ES-I3 (cell line): ENCODE data around the gene B4GALNT4.
"Not testable (repeated sequence)": the region's sequence is repeated elsewhere in the genome, so short reads cannot be mapped to it uniquely, and the experiment has no call there.

Experiments used
- H3K36me3 ChIP-seq: 2 replicates; pipeline ENCODE4 v1.6.1; 2013; ENCODE audit warnings: mild to moderate bottlenecking, low read length, control low read depth, moderate library complexity; ENCODE audit not compliant: insufficient read depth
- H3K4me1 ChIP-seq: 2 replicates; pipeline ENCODE4 v1.6.1; 2013; ENCODE audit warnings: mild to moderate bottlenecking, control low read depth, low read length; ENCODE audit not compliant: insufficient read depth
- H3K9ac ChIP-seq: 2 replicates; pipeline ENCODE4 v1.6.1; 2013; ENCODE audit warnings: low read depth, mild to moderate bottlenecking, low read length, moderate library complexity
- H3K9me3 ChIP-seq: 2 replicates; pipeline ENCODE4 v1.6.1; 2013; ENCODE audit warnings: mild to moderate bottlenecking, low read length, moderate library complexity; ENCODE audit not compliant: control insufficient read depth, insufficient read depth

B4GALNT4 gene

DNA sequence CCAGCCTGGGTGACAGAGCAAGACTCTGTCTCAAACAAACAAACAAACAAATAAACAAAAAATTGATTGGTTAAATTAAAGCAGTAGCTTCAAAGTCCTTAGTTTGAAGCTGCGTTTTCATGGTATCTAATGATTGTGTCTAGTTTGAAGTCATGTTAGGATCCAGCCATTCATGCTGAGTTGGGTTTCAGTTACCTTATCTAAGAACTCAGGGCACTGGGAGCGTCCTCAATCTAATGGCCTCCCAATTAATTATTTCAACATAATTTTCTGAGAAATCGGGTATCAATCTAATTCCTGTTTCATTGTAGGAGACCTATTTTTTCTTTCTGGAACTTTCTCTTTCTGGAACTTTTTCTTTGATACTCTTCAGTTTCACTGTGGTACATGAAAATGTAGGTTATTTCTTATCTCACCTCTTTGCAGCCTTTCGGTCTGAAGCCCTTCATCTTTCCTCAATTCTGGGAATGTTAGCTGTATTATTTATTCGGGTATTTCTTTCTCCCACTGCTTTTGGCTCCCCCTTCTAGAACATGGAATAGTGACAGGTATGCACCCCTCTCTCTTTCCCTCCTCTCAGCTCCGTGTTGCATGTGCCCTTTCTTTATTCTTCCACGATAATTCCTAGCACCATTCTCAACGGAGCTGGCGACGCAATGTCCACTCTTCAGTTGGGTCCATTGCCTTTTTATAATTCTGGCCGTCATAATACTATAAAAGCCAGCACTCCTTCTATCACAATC lies 24.3 kb upstream of the B4GALNT4 start:
- H3K36me3 ChIP-seq, result no peaks in the 10 kb centered on the region
- no peaks in the 10 kb centered on the region for H3K9me3 ChIP-seq
- no peak overlapping the region for H3K9ac ChIP-seq
- peaks cover 12% of the 10 kb centered on the region for H3K4me1 ChIP-seq

DNA sequence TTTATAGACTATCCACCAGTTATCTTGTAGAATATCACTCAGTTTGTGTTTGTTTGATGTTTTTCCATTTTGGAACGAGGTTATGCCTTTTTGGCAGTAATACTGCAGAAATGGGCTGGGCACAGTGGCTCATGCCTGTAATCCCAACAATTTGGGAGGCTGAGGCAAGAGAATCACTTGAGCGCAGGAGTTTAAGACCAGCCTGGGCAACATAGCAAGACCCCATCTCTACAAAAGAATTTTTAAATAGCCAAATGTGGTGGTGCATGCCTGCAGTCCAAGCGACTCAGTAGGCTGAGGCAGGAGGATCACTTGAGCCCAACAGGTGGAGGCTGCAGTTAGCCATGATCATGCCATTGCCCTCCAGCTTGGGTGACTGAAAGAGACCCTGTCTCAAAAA lies 22.8 kb upstream of the B4GALNT4 start:
- Histone ChIP-seq H3K9me3 (no peaks in the 10 kb centered on the region), H3K36me3 (no peaks in the 10 kb centered on the region), H3K9ac (no peak overlapping the region), H3K4me1 (no peaks in the 10 kb centered on the region; the same call in 1 of the 2 replicates)

DNA sequence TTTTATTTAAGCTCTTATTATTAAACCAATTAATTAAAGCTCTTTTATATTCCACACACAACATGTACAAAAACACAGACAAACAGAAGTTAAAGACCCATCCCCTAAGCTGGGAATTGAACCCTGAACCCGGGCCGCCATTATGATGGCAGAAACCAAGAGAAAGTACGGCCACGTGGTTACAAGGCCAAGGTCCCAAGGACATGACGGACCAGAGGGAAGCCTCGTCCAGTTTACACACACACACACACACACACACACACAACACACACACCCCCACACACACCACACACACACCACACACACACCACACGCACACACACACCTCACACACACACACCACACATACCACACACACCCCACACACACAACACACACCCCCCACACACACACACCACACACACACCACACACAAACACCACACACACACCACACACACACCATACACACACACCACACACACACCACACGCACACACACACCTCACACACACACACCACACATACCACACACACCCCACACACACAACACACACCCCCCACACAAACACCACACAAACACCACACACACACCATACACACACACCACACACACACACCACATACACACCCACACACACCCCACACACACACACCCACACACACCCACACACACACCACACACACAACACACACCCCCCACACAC lies 19.9 kb upstream of the B4GALNT4 start:
- not testable (repeated sequence) for H3K4me1 ChIP-seq, H3K9ac ChIP-seq, H3K36me3 ChIP-seq, H3K9me3 ChIP-seq

DNA sequence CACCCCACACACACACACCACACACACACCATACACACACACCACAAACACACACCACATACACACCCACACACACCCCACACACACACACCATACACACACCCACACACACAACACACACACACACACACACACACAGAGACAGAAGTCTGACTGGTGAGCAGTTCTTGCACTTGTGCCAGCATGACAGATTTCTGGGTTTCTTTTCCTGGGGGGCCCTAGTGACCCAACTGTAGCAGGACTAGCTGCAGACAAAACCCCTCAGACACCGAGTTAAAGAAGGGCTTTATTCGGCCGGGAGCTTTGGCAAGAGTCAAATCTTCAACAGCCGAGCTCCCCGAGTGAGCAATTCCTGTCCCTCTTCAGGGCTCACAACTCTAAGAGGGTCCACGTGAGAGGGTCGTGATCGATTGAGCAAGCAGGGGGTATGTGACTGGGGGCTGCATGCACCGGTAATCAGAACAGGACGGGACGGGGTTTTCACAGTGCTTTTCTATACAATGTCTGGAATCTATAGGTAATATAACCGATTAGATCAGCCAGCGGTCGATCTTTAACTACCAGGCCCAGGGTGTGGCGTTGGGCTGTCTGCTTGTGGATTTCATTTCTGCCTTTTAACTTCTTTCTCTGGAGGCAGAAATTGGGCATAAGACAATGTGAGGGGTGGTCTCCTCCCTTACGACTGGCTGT lies 19.1 kb upstream of the B4GALNT4 start:
- H3K36me3 ChIP-seq, H3K9ac ChIP-seq, H3K9me3 ChIP-seq, H3K4me1 ChIP-seq: not testable (repeated sequence)

DNA sequence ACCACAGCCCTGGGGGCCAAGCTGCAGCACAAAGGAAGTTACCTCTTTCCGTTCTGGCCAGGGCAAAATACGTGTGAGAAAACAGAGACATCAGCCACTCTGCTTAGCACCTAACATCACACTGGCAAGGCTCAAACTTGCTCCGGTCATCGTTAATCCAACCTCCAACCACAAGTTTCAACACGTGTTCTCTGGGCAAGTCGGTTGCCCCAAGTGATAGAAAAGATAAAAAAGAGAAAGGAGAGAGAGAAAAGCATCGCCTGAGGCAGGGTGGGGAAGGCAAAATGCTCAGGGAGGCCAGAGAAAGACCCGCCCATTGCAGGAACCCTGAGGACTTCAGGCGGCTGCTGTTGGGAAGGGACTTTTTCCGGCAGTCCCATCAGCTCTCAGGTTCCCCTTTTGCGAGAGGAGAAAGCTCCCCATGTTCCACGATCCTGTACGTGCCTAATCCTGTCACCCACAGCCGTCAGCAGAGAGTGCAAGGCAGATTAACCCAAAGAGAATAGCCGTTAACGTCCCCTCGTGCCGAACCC lies 18.5 kb upstream of the B4GALNT4 start:
- no peak overlapping the region for H3K9ac ChIP-seq
- no peaks in the 10 kb centered on the region for H3K36me3 ChIP-seq
- H3K4me1 ChIP-seq, result peaks cover 14% of the 10 kb centered on the region
- no peaks in the 10 kb centered on the region for H3K9me3 ChIP-seq

DNA sequence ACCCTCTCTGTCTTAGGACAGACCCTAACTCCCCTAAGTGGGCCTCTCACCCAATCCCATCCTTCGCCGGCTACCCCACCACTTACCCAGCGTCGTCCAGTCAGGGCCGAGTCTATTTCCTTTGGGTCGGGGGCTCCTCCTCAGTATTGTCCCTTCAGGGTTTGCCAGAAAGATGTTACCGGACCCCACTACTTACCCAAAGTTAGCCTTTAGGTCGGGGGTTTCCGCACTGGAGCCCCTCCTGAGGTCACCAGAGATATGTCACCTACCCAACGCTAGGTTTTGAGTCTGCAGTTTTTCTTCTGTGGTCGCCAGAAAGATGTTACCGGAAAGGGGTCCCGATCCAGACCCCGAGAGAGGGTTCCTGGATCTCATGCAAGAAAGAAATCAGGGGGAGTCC lies 17.9 kb upstream of the B4GALNT4 start:
- Histone ChIP-seq H3K36me3 (no peaks in the 10 kb centered on the region), H3K4me1 (peaks cover 14% of the 10 kb centered on the region), H3K9me3 (no peaks in the 10 kb centered on the region), H3K9ac (no peak overlapping the region)

DNA sequence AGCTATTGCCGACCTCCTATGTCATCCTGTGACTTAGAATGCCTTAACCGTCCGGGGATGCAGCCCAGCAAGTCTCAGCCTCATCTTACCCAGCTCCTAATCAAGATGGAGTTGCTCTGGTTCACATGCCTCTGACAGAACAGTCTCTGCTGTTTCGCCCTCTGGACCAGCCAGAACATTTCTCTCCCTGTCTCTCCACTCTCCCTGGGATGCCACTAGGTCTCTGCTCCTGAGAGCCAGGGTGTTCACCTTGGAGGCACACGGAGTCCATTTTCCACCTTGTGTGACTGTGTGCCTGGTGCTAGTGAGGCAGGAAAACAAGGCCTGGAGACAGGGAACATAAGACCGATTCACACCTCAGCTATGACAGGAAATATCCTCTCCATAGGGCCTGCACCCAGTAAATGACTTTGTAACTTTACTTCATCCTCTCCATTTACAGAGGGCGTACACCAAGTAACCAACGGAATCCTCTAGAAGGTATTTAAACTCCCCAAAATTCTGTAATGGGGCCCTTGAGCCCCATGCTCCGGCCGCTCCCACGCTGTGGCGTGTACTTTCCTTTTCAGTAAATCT lies 16.8 kb upstream of the B4GALNT4 start:
- Histone ChIP-seq H3K36me3 (no peaks in the 10 kb centered on the region), H3K9ac (no peak overlapping the region), H3K4me1 (peaks cover 14% of the 10 kb centered on the region), H3K9me3 (peaks cover 3% of the 10 kb centered on the region; the same call in 1 of the 2 replicates)

DNA sequence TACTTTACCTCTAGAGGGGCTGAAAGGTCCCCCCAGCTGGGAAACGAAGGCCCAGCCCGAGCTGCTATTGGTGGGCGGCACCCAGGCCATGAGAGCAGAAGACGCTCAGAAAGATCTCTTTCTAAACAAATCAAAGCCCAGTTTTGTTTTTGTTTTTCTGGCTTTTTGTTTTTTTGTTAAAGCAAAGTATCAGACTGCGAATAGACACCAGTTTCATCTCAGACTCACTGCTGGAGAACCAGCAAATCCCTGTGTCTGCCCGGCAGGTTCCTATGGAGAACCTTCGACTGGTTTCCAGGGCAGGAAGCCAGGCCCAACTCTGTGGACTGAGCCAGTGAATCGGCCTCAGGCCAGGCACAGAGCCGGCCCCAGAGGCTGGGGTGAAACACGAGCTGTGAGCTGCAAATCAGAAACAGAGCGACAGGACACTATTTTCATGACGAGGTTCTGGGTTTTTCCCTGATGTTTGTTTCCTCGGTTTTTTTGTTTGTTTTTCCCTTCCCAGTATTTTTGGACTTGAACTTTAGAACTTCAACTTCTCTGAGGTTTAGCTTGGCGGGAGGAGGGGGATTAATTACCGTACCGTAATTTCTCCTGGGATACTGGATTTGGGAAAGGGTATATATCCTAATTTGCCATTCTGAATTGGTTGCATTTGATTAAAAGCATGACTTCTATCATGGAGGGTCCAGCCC lies 16.0 kb upstream of the B4GALNT4 start:
- Histone ChIP-seq H3K9ac (no peak overlapping the region; the same call in 1 of the 2 replicates), H3K9me3 (peaks cover 3% of the 10 kb centered on the region; the same call in 1 of the 2 replicates), H3K4me1 (peaks cover 14% of the 10 kb centered on the region), H3K36me3 (no peaks in the 10 kb centered on the region)

DNA sequence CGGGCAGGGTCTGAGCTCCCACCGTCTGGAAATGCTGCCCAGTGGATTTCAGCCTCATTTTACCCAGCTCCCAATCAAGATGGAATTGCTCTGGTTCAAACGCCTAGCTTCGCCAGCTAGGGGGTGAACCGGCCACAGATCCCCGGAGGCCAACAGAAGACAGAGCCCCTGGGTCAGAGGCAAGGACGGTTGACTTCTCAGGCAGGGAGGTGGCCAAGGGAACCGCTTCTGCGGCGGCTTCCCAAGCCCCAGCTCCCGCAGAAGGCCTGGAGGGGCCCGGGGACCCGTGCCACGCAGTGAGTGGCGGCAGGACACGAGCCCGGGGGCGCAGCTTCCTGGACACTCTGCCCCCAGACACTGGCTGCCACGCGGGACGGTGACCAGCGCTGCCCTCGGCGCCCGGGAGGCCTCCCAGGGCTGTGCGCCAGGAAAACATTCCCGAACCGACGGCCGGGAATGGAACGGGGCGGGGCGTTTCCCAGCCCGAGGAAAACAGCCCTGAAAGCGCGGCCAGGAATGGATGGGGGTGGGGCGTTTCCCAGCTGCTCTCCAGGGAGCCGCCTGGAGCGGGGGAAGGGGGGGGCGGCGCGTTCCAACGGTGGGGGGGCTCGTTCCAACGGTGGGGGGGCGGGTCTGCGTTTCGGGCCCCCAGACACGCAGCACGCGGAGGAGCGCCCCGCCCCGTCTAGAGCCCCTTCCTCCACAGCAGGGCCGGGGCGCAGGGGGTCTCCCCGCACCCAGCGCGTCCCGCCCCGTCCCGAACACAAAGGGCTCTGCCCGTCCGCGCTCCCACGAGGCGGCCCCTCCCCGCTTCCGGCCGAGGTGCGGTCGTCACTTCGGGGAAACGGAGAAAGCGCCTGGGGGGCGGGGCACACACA lies 13.5 kb upstream of the B4GALNT4 start:
- Histone ChIP-seq H3K9me3 (peaks cover 3% of the 10 kb centered on the region; the same call in 1 of the 2 replicates), H3K36me3 (no peaks in the 10 kb centered on the region; the same call in 1 of the 2 replicates), H3K9ac (peak overlapping the region; percentile 73), H3K4me1 (peaks cover 14% of the 10 kb centered on the region)

DNA sequence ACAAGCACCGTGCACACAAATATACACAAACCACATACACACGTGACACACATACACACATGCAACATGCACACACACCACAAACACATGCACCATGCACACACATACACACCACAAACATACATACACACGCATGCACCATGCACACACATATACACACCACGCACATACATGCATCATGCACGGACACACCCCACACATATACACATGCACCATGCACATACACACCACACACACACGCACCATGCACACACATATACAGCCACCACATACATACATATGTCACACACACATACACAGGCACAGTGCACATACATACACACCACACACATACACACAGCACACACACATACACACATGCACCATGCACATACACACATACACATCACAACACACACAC lies 12.7 kb upstream of the B4GALNT4 start:
- H3K4me1 ChIP-seq, result peaks cover 14% of the 10 kb centered on the region
- no peak overlapping the region for H3K9ac ChIP-seq
- peaks cover 3% of the 10 kb centered on the region; the same call in 1 of the 2 replicates for H3K9me3 ChIP-seq
- no peaks in the 10 kb centered on the region; the same call in 1 of the 2 replicates for H3K36me3 ChIP-seq

DNA sequence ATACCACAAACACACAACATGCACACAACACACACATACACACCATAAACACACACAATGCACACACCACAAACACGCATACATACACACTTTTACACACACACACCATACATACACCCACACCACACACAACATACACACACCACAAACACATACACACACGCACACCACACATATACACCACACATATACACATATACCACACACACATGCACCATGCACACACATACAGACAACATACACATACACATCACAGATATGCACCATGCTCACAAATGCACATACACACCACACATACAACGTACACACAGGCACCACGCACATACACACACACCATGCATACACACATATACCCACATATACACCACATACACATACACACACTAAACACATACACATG lies 11.7 kb upstream of the B4GALNT4 start:
- H3K9ac ChIP-seq, result no peak overlapping the region
- no peaks in the 10 kb centered on the region; the same call in 1 of the 2 replicates for H3K36me3 ChIP-seq
- peaks cover 14% of the 10 kb centered on the region for H3K4me1 ChIP-seq
- H3K9me3 ChIP-seq, result peaks cover 3% of the 10 kb centered on the region; the same call in 1 of the 2 replicates

DNA sequence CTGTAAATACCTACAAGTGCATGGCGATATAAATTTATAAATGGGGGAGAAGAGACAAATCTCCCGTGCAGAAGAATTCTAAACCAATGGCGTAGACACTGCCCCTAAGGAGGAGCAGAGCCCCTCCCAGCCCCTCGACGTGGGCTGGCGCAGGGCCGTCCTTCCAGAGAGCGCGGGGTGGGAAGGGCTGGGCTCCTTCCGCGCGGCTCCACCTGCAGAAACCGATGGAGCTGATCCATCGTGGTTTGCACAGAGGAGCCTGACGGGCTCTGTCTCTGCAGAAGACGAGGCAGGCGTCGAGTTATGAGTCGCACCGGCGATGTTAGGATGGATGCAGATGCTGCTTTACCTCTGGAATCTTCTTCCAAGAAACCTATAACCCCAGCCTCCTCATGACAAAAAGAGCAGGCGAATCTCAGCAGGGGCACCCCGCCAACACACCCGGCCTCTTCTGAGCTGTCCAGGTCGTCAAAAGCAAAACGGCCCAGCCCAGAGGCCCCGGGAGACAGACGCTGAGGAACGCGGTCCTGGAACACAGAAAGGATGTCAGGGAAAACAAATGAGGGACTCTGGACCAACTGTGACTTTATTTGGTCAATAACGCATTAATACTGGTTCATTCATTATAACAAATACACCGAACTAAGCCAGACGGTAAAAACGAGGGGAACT lies 11.0 kb upstream of the B4GALNT4 start:
- peaks cover 12% of the 10 kb centered on the region for H3K4me1 ChIP-seq
- no peaks in the 10 kb centered on the region; the same call in 1 of the 2 replicates for H3K36me3 ChIP-seq
- no peak overlapping the region for H3K9ac ChIP-seq
- peaks cover 3% of the 10 kb centered on the region; the same call in 1 of the 2 replicates for H3K9me3 ChIP-seq
